Measurements from ENCODE around the gene KDM6B. TPM values are rescaled to one million over a fixed set of nuclear protein-coding genes. Genes with fewer than 3 reads are reported as not detected.
"Not testable (repeated sequence)": the region's sequence is repeated elsewhere in the genome, so short reads cannot be mapped to it uniquely, and the experiment has no call there.

Gene KDM6B
- total RNA-seq, 2 donors from 2014 or later = 12.7 to 30.2 TPM

DNA sequence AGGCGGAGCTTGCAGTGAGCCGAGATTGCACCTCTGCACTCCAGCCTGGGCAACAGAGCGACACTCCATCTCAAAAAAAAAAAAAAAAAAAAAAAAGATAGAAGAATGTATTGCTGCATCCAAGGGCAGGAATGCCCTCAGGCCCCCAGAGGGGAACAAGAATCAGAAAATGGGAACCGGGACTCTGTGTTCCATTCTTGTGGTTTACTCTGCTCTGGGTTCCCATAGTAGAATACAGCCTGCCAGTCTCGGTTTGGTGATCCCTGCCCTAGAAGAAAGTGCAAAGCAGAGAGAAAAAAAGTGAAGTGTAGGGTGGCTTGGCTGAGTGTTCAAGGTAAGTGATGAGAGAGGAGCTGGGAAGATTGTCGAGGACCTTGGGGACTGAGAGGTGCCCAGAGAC is 27.4 kb upstream of the KDM6B start:
- Histone ChIP-seq H3K27me3 (replicated peaks; ENCODE audit: insufficient read depth) (no peaks in the 10 kb centered on the region), H3K4me3 (no peak overlapping the region), H3K36me3 (no peaks in the 10 kb centered on the region), H3K4me1 (replicated peaks) (no peaks in the 10 kb centered on the region), H3K9me3 (no peaks in the 10 kb centered on the region), H3K27ac (no peak overlapping the region)
- WGBS = 87% methylated on average over 6 of the region's 6 CpGs
- DNase-seq (ENCODE audit: low spot score) = no peak
- intact Hi-C loops (cut with DNase I) = no loop called here
- no peak for TF ChIP-seq POLR2AphosphoS5 (IDR thresholded peaks at IDR 0.05)
- TF ChIP-seq, protein P1, sequence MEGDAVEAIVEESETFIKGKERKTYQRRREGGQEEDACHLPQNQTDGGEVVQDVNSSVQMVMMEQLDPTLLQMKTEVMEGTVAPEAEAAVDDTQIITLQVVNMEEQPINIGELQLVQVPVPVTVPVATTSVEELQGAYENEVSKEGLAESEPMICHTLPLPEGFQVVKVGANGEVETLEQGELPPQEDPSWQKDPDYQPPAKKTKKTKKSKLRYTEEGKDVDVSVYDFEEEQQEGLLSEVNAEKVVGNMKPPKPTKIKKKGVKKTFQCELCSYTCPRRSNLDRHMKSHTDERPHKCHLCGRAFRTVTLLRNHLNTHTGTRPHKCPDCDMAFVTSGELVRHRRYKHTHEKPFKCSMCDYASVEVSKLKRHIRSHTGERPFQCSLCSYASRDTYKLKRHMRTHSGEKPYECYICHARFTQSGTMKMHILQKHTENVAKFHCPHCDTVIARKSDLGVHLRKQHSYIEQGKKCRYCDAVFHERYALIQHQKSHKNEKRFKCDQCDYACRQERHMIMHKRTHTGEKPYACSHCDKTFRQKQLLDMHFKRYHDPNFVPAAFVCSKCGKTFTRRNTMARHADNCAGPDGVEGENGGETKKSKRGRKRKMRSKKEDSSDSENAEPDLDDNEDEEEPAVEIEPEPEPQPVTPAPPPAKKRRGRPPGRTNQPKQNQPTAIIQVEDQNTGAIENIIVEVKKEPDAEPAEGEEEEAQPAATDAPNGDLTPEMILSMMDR (IDR thresholded peaks at IDR 0.05) = no peak

- TF ChIP-seq POLR2A (IDR thresholded peaks at IDR 0.05) (no peak), POLR2AphosphoS5 (IDR thresholded peaks at IDR 0.05) (no peak)
- TF ChIP-seq, protein P1 (IDR thresholded peaks at IDR 0.05) = no peak
- Histone ChIP-seq H3K4me3 (no peak overlapping the region), H3K27me3 (replicated peaks; ENCODE audit: insufficient read depth) (no peaks in the 10 kb centered on the region), H3K9me3 (no peaks in the 10 kb centered on the region), H3K4me1 (replicated peaks) (no peaks in the 10 kb centered on the region), H3K27ac (no peak overlapping the region), H3K36me3 (no peaks in the 10 kb centered on the region)
- DNase-seq (ENCODE audit: low spot score) = no peak
- intact Hi-C loops (cut with DNase I) = no loop called here
- WGBS = 90% methylated on average over 21 of the region's 21 CpGs
Measured at GRCh38 chr17:7807206-7807605, 26.8 kb upstream of the KDM6B start.

DNA sequence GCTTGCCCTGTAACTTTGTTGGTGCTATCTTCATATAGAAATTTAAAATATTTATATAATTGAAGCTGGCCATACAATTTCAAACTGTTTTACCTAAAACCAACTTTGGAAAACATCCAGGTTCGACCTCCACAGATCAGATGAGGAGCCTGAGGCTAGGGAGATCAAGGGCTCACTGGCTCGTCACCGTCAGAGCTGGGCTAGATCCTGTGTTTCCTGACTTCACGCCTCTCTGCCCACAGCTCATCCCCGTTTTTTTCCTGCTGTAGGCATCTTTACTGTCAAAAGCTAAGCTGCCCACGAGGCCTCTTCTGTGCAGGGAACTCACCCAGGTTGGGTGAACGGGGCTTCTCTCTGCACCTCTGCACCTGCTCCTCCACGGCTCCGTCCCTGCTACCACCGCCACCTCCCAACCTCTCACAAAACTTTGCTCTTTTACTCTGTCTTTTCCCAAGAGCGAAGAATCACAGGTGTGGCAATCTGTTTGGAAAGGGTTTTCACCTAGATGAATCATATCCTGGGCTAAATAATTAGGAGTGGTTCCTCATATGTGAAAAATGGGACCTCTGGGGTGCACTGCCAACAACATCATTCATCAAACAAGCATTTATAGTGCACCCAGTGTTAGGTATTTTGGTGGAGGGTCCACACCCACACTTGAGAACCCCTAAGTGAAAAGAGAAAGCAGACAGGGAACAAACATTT is 24.8 kb upstream of the KDM6B start:
- TF ChIP-seq POLR2A (IDR thresholded peaks at IDR 0.05) (no peak), POLR2AphosphoS5 (IDR thresholded peaks at IDR 0.05) (no peak)
- TF ChIP-seq, protein P1 (IDR thresholded peaks at IDR 0.05) = no peak

GRCh38 chr17:7809791-7810343 is 24.1 kb upstream of the KDM6B start:
- H3K36me3 ChIP-seq; H3K27ac ChIP-seq; H3K9me3 ChIP-seq; H3K27me3 ChIP-seq (replicated peaks; ENCODE audit: insufficient read depth); intact Hi-C loops (cut with DNase I); H3K4me3 ChIP-seq; DNase-seq (ENCODE audit: low spot score); H3K4me1 ChIP-seq (replicated peaks): not testable (repeated sequence)
- 81% methylated on average over 9 of the region's 9 CpGs for WGBS

More for the DNA sequence above, 24.8 kb upstream of the KDM6B start:
- no peaks in the 10 kb centered on the region for H3K36me3 ChIP-seq
- intact Hi-C loops (cut with DNase I) = no loop called here
- no peak for DNase-seq (ENCODE audit: low spot score)
- no peaks in the 10 kb centered on the region for H3K27me3 ChIP-seq (replicated peaks; ENCODE audit: insufficient read depth)
- H3K27ac ChIP-seq = no peak overlapping the region
- no peaks in the 10 kb centered on the region for H3K9me3 ChIP-seq
- 70% methylated on average over 11 of the region's 11 CpGs for WGBS
- no peak overlapping the region for H3K4me3 ChIP-seq
- no peaks in the 10 kb centered on the region for H3K4me1 ChIP-seq (replicated peaks)

- no peak for DNase-seq (ENCODE audit: low spot score)
- Histone ChIP-seq H3K27ac (no peak overlapping the region), H3K36me3 (no peaks in the 10 kb centered on the region), H3K4me1 (replicated peaks) (no peaks in the 10 kb centered on the region), H3K9me3 (no peaks in the 10 kb centered on the region), H3K27me3 (replicated peaks; ENCODE audit: insufficient read depth) (no peaks in the 10 kb centered on the region), H3K4me3 (no peak overlapping the region)
- 84% methylated on average over 3 of the region's 3 CpGs for WGBS
- TF ChIP-seq, protein P1 (IDR thresholded peaks at IDR 0.05) = no peak
- TF ChIP-seq POLR2AphosphoS5 (IDR thresholded peaks at IDR 0.05) (no peak), POLR2A (IDR thresholded peaks at IDR 0.05) (no peak)
- intact Hi-C loops (cut with DNase I) = no loop called here
Measured at GRCh38 chr17:7811251-7811650, 22.8 kb upstream of the KDM6B start.
